ENCODE measurements around the gene CACNB3. TPM values are rescaled to one million over a fixed set of nuclear protein-coding genes. Genes with fewer than 3 reads are reported as not detected.

The CACNB3 gene
- total and polyA plus RNA-seq, 9 of the 15 experiments (the other 6 are each of a cell fraction or from before 2014, with no cell fraction given): 0.24 to 2.0 (median 1.5) TPM

- no peak for TF ChIP-seq PHF20 (IDR thresholded peaks at IDR 0.05; ENCODE audit: partially characterized antibody)
- no peak for TF ChIP-seq KDM1A (IDR thresholded peaks at IDR 0.05)
- TF ChIP-seq POLR2B (IDR thresholded peaks at IDR 0.05; ENCODE audit: low read depth, partially characterized antibody): no peak
- no peak for TF ChIP-seq SAFB2 (IDR thresholded peaks at IDR 0.05; ENCODE audit: borderline replicate concordance, low read depth, low read length, severe bottlenecking)
- TF ChIP-seq, protein P1, sequence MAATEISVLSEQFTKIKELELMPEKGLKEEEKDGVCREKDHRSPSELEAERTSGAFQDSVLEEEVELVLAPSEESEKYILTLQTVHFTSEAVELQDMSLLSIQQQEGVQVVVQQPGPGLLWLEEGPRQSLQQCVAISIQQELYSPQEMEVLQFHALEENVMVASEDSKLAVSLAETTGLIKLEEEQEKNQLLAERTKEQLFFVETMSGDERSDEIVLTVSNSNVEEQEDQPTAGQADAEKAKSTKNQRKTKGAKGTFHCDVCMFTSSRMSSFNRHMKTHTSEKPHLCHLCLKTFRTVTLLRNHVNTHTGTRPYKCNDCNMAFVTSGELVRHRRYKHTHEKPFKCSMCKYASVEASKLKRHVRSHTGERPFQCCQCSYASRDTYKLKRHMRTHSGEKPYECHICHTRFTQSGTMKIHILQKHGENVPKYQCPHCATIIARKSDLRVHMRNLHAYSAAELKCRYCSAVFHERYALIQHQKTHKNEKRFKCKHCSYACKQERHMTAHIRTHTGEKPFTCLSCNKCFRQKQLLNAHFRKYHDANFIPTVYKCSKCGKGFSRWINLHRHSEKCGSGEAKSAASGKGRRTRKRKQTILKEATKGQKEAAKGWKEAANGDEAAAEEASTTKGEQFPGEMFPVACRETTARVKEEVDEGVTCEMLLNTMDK (IDR thresholded peaks at IDR 0.05; ENCODE audit: borderline replicate concordance, insufficient read depth, low read depth, low read length, poor library complexity, severe bottlenecking): no peak
- no peak for TF ChIP-seq HNRNPLL (IDR thresholded peaks at IDR 0.05; ENCODE audit: low read depth, low read length, poor library complexity, severe bottlenecking)
- no peak for TF ChIP-seq GTF2B (IDR thresholded peaks at IDR 0.05; ENCODE audit: extremely low read depth, insufficient read length)
- no peak for TF ChIP-seq ZFPM2 (CRISPR knock-in tag; IDR thresholded peaks at IDR 0.05)
- TF ChIP-seq, protein P2, sequence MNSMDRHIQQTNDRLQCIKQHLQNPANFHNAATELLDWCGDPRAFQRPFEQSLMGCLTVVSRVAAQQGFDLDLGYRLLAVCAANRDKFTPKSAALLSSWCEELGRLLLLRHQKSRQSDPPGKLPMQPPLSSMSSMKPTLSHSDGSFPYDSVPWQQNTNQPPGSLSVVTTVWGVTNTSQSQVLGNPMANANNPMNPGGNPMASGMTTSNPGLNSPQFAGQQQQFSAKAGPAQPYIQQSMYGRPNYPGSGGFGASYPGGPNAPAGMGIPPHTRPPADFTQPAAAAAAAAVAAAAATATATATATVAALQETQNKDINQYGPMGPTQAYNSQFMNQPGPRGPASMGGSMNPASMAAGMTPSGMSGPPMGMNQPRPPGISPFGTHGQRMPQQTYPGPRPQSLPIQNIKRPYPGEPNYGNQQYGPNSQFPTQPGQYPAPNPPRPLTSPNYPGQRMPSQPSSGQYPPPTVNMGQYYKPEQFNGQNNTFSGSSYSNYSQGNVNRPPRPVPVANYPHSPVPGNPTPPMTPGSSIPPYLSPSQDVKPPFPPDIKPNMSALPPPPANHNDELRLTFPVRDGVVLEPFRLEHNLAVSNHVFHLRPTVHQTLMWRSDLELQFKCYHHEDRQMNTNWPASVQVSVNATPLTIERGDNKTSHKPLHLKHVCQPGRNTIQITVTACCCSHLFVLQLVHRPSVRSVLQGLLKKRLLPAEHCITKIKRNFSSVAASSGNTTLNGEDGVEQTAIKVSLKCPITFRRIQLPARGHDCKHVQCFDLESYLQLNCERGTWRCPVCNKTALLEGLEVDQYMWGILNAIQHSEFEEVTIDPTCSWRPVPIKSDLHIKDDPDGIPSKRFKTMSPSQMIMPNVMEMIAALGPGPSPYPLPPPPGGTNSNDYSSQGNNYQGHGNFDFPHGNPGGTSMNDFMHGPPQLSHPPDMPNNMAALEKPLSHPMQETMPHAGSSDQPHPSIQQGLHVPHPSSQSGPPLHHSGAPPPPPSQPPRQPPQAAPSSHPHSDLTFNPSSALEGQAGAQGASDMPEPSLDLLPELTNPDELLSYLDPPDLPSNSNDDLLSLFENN (IDR thresholded peaks at IDR 0.05; ENCODE audit: low read depth in 2 of 2, low read length in 2 of 2): no peak
- TF ChIP-seq ZNF561 (CRISPR knock-in tag; conservative IDR thresholded peaks at IDR 0.05): no peak
- no peak for TF ChIP-seq DDX20 (tag; IDR thresholded peaks at IDR 0.05; ENCODE audit: low read depth)
- peak; percentile 64 for TF ChIP-seq CHD1 (IDR thresholded peaks at IDR 0.05; ENCODE audit: low read length)
- no peak for TF ChIP-seq GABPB2 (CRISPR knock-in tag; conservative IDR thresholded peaks at IDR 0.05)
- peak; percentile 31; the same call in 1 of the 2 replicates for TF ChIP-seq ARID4B (CRISPR knock-in tag; IDR thresholded peaks at IDR 0.05)
- TF ChIP-seq ZNF311 (CRISPR knock-in tag; IDR thresholded peaks at IDR 0.05): no peak
Measured at GRCh38 chr12:48852734-48853688, 34.7 kb downstream of the CACNB3 start (continued).
